WERI-Rb-1 (cell line): ENCODE results near the gene PITX3.

Experiments
- DNase-seq: peaks from one replicate; pipeline ENCODE4 v3.0.0-alpha.2; 2020
- H3K27ac ChIP-seq: fragments of 250-450 bp; sonication (Bioruptor Pico); 2 replicates; pipeline ENCODE4 v1.5.1; 2020; ENCODE audit warnings: mild to moderate bottlenecking, moderate library complexity
- H3K27me3 ChIP-seq: fragments of 250-450 bp; sonication (Bioruptor Pico); 2 replicates; pipeline ENCODE4 v1.5.1; 2021; ENCODE audit warnings: mild to moderate bottlenecking, low read depth, moderate library complexity; ENCODE audit not compliant: insufficient read depth, severe bottlenecking
- H3K36me3 ChIP-seq: fragments of 250-450 bp; sonication (Bioruptor Pico); 2 replicates; pipeline ENCODE4 v1.5.1; 2020; ENCODE audit warnings: mild to moderate bottlenecking, moderate library complexity
- H3K4me3 ChIP-seq: 2 replicates; pipeline ENCODE4 v1.5.1; 2011; ENCODE audit warnings: low read depth, mild to moderate bottlenecking, control low read depth, low read length
- H3K9me3 ChIP-seq: fragments of 250-450 bp; sonication (Bioruptor Pico); 2 replicates; pipeline ENCODE4 v1.5.1; 2021; ENCODE audit warnings: mild to moderate bottlenecking, moderate library complexity; ENCODE audit not compliant: severe bottlenecking
- TF ChIP-seq, protein P1 (sequence below): IDR thresholded peaks from 2 replicates; pipeline ENCODE4 v1.5.1; 2011; ENCODE audit warnings: low read depth, mild to moderate bottlenecking, control low read depth, inconsistent platforms, low read length

The PITX3 gene

DNA sequence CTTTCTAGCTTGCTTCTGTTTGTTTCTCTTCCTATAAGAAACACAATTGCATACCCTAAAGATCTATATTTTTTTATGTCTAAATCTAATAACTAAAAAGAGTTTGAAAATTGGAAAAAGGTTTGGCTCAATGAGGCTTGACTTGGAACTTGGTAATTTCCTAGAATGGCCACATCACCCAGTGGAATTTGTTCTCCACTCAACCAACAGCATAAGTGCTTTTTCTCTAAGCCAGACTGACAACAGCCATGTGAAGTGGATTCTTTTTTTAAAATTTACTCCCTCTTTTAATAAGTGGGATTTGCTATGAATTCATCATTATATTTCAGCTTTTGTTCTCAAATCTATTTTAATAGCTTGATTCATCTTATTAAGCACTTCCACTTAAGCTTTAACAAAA is 37.8 kb upstream of the PITX3 start:
- Histone ChIP-seq H3K27me3 (no peaks in the 10 kb centered on the region), H3K27ac (no peak overlapping the region), H3K9me3 (no peaks in the 10 kb centered on the region), H3K4me3 (no peak overlapping the region), H3K36me3 (peaks cover 16% of the 10 kb centered on the region)
- no peak for DNase-seq
- TF ChIP-seq, protein P1, sequence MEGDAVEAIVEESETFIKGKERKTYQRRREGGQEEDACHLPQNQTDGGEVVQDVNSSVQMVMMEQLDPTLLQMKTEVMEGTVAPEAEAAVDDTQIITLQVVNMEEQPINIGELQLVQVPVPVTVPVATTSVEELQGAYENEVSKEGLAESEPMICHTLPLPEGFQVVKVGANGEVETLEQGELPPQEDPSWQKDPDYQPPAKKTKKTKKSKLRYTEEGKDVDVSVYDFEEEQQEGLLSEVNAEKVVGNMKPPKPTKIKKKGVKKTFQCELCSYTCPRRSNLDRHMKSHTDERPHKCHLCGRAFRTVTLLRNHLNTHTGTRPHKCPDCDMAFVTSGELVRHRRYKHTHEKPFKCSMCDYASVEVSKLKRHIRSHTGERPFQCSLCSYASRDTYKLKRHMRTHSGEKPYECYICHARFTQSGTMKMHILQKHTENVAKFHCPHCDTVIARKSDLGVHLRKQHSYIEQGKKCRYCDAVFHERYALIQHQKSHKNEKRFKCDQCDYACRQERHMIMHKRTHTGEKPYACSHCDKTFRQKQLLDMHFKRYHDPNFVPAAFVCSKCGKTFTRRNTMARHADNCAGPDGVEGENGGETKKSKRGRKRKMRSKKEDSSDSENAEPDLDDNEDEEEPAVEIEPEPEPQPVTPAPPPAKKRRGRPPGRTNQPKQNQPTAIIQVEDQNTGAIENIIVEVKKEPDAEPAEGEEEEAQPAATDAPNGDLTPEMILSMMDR = no peak

DNA sequence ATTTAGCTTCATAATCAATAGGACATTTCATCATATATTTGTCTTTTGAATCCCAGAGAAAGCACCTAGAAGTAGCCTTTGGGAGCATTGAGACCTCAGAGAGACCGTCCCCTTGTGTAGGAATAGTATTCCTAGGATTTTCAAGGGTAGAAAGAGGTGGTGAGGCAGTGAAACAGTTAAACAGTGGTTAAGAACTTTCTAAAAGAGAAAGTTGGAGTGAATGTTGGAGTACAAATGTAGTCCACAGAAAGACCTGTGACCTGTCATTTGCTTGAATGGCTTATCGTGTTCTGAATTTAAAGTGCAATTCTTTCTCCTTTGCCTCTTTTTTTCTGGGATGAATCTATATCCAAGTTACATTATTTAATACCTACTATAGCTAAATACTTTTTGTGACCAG is 34.0 kb upstream of the PITX3 start:
- Histone ChIP-seq H3K27me3 (no peaks in the 10 kb centered on the region), H3K36me3 (peaks cover 21% of the 10 kb centered on the region), H3K4me3 (no peak overlapping the region), H3K27ac (no peak overlapping the region), H3K9me3 (no peaks in the 10 kb centered on the region)
- DNase-seq = no peak
- TF ChIP-seq, protein P1 = no peak

DNA sequence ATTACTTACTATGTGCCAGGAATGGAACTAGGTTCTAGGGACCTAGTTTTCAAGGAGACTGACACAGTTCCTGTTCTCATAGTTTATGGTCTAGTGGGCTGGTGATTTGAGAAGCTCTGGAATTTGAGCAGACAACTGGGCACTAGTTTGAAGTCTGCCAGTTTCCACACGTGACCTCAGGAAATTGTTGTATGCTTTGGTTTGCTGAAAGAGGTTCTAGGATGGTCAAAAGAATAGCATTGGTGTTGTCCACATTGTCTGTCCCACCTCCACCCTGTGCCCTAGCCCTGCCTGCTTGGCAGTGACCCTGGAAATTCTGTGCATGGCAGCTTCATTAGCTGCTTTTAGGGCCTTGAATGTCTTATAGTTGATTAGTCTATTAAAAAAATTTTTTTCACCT is 32.8 kb upstream of the PITX3 start:
- no peaks in the 10 kb centered on the region for H3K27me3 ChIP-seq
- H3K27ac ChIP-seq = no peak overlapping the region
- TF ChIP-seq, protein P1 = no peak
- no peaks in the 10 kb centered on the region for H3K9me3 ChIP-seq
- peaks cover 23% of the 10 kb centered on the region for H3K36me3 ChIP-seq
- no peak for DNase-seq
- H3K4me3 ChIP-seq = no peak overlapping the region

DNA sequence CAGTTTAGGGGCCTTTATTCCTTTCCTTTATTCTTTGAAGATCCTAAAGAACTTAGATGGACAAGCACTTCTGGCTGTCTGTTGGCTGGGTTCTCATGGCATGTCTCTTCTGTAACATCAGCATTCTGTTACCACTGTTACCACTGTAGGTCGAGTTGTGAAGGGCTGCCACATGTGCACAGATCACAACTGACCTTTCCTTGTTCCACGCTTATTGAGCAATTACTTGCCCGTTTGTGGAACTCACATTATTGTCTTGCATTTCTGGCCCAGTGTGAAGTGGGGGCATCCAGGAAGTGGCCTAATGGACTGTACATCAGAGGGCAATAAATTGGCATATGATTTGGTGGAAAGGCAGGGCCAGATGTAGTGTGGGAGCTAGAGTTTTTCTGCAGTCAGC is 27.7 kb upstream of the PITX3 start:
- Histone ChIP-seq H3K27me3 (no peaks in the 10 kb centered on the region), H3K4me3 (no peak overlapping the region), H3K27ac (no peak overlapping the region), H3K36me3 (peaks cover 38% of the 10 kb centered on the region), H3K9me3 (no peaks in the 10 kb centered on the region)
- TF ChIP-seq, protein P1 = no peak
- DNase-seq = no peak

DNA sequence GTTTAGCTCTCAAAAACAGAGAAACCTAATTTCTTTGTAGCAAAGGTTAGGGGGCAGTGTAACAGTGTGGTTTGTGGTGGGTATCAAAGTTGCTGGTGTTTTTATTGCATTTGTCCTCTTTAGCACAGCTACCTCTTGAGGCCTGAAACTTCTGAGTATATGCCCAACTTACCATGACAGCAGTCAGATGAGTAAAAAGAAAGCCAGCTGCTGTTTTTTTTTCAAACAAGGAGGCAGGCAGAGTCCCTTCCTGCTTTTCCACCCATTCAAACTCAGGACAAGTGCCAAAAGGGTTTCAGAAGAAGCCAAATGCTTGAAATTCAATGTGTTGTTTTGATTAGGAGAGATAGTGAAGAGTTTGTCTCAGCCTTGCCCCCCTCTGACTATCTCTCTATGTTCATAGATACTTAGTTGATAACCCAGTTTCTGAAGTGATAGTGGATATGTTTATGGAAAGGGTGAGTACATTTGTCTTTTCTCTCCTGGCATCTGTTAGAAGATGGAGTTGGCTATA is 27.1 kb upstream of the PITX3 start:
- no peak overlapping the region for H3K4me3 ChIP-seq
- no peak for DNase-seq
- no peaks in the 10 kb centered on the region for H3K27me3 ChIP-seq
- H3K27ac ChIP-seq = no peak overlapping the region
- TF ChIP-seq, protein P1 = no peak
- H3K9me3 ChIP-seq = no peaks in the 10 kb centered on the region
- peaks cover 37% of the 10 kb centered on the region for H3K36me3 ChIP-seq

DNA sequence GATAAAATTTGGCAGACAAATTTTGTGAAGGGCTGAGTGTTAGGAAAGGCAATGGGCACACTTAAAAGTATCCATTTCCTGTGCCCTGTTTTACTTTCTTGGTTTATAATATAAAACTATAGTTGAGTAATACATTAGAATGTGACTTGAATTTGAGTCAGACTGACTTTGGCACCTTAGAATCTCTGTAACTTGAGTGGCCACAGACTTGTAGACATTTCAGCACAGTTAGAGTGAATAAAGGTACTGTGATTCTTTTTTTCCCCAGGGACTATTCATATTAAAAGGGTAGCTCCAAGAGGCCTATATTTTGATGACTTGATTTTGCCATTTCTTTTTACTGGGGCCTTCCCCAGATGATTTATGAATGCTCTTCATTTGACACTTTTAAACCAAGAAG is 26.4 kb upstream of the PITX3 start:
- no peak for DNase-seq
- Histone ChIP-seq H3K27ac (no peak overlapping the region), H3K9me3 (no peaks in the 10 kb centered on the region), H3K36me3 (peaks cover 42% of the 10 kb centered on the region), H3K4me3 (no peak overlapping the region), H3K27me3 (no peaks in the 10 kb centered on the region)
- TF ChIP-seq, protein P1 = no peak
